H1 (cell line): ENCODE measurements around the gene TFF3.

Experiments used
- ATF2 ChIP-seq: IDR thresholded peaks from 2 replicates; pipeline ENCODE4 v1.6.1; 2012; ENCODE audit warnings: low read length, inconsistent platforms
- CHD2 ChIP-seq: IDR thresholded peaks from 2 replicates; pipeline ENCODE4 v1.6.1; 2012; ENCODE audit warnings: low read length, improper control_type of control experiment
- CTCF ChIP-seq, 3 experiments: IDR thresholded peaks; 1 replicate in 2 of 3; 2 replicates in 1 of 3; pipeline versions ENCODE4 v1.5.1 to v1.6.1; 2011; ENCODE audit warnings: low read length in 3 of 3, mild to moderate bottlenecking in 3 of 3, inconsistent platforms in 2 of 3, low read depth in 1 of 3, moderate library complexity in 1 of 3; ENCODE audit not compliant: insufficient read depth in 1 of 3; ENCODE audit errors: control extremely low read depth in 1 of 3
- TAF7 ChIP-seq: optimal IDR thresholded peaks from 2 replicates; pipeline ENCODE3; 2011; ENCODE audit warnings: low read depth, mild to moderate bottlenecking, inconsistent platforms, low read length, moderate library complexity, borderline replicate concordance

GRCh38 chr21:42356046-42356445 is 40.8 kb upstream of the TFF3 start:
- TF ChIP-seq CTCF (IDR thresholded peaks at IDR 0.05; ENCODE audit: control extremely low read depth in 1 of 3, insufficient read depth in 1 of 3, low read depth in 1 of 3, low read length in 3 of 3) (no peak), TAF7 (no peak), CHD2 (no peak), ATF2 (no peak)
